Lower leg skin (tissue), 3 donors: ENCODE data around the gene SGO1.

Source experiments
- POLR2A ChIP-seq, 2 donors: fragments of 450-650 bp; IDR thresholded peaks; one replicate each; pipeline ENCODE4 v1.6.1; 2016 to 2017; ENCODE audit warnings: antibody characterized with exemption in 2 of 2, mild to moderate bottlenecking in 1 of 2, moderate library complexity in 1 of 2
- TF ChIP-seq, protein P1 (sequence below), 3 donors: fragments of 450-650 bp; IDR thresholded peaks; one replicate each; pipeline ENCODE4 v1.5.1; 2016; ENCODE audit warnings: antibody characterized with exemption in 3 of 3, mild to moderate bottlenecking in 3 of 3, moderate library complexity in 2 of 3

DNA sequence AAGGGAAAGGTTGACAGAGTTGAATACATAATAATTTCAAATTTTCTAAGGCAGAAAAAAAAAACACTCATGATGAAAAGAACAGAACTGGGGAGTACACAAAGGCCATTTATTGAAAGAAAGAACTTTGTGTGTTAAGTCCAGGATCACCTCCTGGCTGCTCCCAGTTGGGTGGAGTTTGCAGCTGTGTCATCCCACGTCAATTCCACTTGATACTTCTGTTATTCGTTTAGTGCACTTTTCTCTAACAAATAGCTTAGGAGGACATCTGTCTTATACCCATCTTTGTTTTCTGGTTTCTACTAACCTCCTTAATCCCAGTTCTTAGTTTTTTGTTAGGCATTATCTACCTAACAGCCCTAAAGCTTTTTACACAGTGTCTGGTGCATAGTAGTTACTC, 44.7 kb downstream of the SGO1 start:
- TF ChIP-seq, protein P1, sequence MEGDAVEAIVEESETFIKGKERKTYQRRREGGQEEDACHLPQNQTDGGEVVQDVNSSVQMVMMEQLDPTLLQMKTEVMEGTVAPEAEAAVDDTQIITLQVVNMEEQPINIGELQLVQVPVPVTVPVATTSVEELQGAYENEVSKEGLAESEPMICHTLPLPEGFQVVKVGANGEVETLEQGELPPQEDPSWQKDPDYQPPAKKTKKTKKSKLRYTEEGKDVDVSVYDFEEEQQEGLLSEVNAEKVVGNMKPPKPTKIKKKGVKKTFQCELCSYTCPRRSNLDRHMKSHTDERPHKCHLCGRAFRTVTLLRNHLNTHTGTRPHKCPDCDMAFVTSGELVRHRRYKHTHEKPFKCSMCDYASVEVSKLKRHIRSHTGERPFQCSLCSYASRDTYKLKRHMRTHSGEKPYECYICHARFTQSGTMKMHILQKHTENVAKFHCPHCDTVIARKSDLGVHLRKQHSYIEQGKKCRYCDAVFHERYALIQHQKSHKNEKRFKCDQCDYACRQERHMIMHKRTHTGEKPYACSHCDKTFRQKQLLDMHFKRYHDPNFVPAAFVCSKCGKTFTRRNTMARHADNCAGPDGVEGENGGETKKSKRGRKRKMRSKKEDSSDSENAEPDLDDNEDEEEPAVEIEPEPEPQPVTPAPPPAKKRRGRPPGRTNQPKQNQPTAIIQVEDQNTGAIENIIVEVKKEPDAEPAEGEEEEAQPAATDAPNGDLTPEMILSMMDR (IDR thresholded peaks at IDR 0.05) = no peak
- TF ChIP-seq POLR2A (IDR thresholded peaks at IDR 0.05) = no peak
